Body of pancreas (tissue), 4 donors: Measurements from ENCODE around the gene ST6GALNAC4. TPM values are rescaled to one million over a fixed set of nuclear protein-coding genes. Genes with fewer than 3 reads are reported as not detected.

ENCODE experiments used
- ATAC-seq: fragments of 150-250 bp; one replicate; pipeline ENCODE4 v1.9.1; 2016
- DNase-seq, 4 donors: peaks; one replicate each; pipeline ENCODE4 v3.0.0-alpha.2; 2019
- H3K27ac ChIP-seq, 4 donors: fragments of 200-600 bp; sonication (generic); 1 replicate in 3 of 4; 2 replicates in 1 of 4; pipeline versions ENCODE4 v1.5.1 to v1.6.1; 2016 to 2019; ENCODE audit warnings: mild to moderate bottlenecking in 1 of 4, mixed read lengths in 1 of 4, moderate library complexity in 1 of 4
- H3K27me3 ChIP-seq, 2 donors: fragments of 200-600 bp; sonication (generic); one replicate each; pipeline ENCODE4 v1.6.0; 2016; ENCODE audit warnings: mild to moderate bottlenecking in 1 of 2
- H3K36me3 ChIP-seq, 2 donors: fragments of 200-600 bp; sonication (generic); replicated peaks in 1 of 2; 2 replicates each; pipeline ENCODE4 v1.5.1; 2016; ENCODE audit warnings: low read depth in 2 of 2; ENCODE audit not compliant: insufficient read depth in 1 of 2
- H3K4me1 ChIP-seq: fragments of 200-600 bp; sonication (generic); one replicate; pipeline ENCODE4 v1.6.0; 2016
- H3K4me3 ChIP-seq, 2 donors: fragments of 200-600 bp; sonication (generic); 1 replicate in 1 of 2; 2 replicates in 1 of 2; pipeline ENCODE4 v1.5.1; 2016 to 2019
- H3K9me3 ChIP-seq, 3 donors: fragments of 200-600 bp; sonication (generic); 1 replicate in 2 of 3; 2 replicates in 1 of 3; pipeline ENCODE4 v1.5.1; 2016
- CTCF ChIP-seq, 7 experiments: fragments of 450-650 bp in 4 of 7; fragments of 200-600 bp in 3 of 7; sonication (generic) in 3 of 7; IDR thresholded peaks; one replicate each; pipeline ENCODE4 v1.5.1; 2016 to 2019; ENCODE audit warnings: antibody characterized with exemption in 7 of 7
- POLR2A ChIP-seq, 3 donors: fragments of 450-650 bp; IDR thresholded peaks; one replicate each; pipeline ENCODE4 v1.6.1; 2016; ENCODE audit warnings: antibody characterized with exemption in 3 of 3, mild to moderate bottlenecking in 2 of 3
- WGBS, 2 donors: methylation state at CpG; one replicate each; pipeline ENCODE4 v1.1.5; 2017; 5-methylcytosine and 5-hydroxymethylcytosine counted together
- intact Hi-C: fragments of 100-400 bp; cut with DNase I; formaldehyde crosslinking; loops from one replicate; pipeline ENCODE4 v1.15.1; 2023
- total RNA-seq, 2 donors: library from RNA; depleted of rRNA; stranded (reverse); fragments of >200 nt; gene quantifications; one replicate each; pipeline ENCODE4 v1.1.0, GENCODE V29; 2016

The ST6GALNAC4 gene
- total RNA-seq, 2 donors from 2014 or later: 36.6 to 63.8 TPM

DNA sequence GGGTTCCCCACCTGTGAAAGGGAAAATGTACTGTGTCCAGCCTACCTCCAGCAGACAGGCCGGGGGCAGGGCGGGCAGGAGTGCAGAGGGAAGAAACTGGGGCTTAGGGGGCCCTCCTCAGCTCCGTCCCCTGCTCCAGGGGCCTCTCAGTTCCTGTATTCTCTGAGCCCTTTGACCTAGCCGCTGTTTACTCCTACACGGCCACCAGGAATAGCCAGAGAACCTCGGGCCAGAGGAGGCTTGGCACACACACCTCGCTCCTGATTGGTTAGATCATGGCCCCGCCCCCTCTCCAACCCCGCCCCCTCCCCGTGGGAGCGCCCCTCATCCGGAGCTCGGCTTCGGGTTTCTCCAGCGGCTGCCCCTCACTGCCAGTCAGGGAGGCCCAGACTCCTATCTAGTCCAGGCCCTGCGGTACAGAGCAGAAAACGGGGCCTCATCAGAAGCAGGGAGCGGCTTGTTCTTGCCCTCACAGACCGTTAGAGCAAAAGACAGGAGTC, 19.6 kb downstream of the ST6GALNAC4 start:
- peaks cover 34% of the 10 kb centered on the region for H3K4me1 ChIP-seq
- H3K36me3 ChIP-seq: peaks cover 16 to 23% of the 10 kb centered on the region in 2 donors
- intact Hi-C loops: no loop called here
- H3K9me3 ChIP-seq: peaks cover 0 to 15% (median 0%) of the 10 kb centered on the region in 3 donors
- no peak overlapping the region for H3K4me3 ChIP-seq
- WGBS, 2 donors: 6 to 8% methylated on average over 10 to 19 of the region's 19 CpGs
- DNase-seq (peak; percentile 77 to 89 (median 88)), ATAC-seq (peak; percentile 70)
- TF ChIP-seq POLR2A (IDR thresholded peaks at IDR 0.05): no peak
- no peak for TF ChIP-seq CTCF (IDR thresholded peaks at IDR 0.05)
- H3K27me3 ChIP-seq: no peaks in the 10 kb centered on the region
- H3K27ac ChIP-seq: peak overlapping the region; percentile 36 to 89 (median 78)

DNA sequence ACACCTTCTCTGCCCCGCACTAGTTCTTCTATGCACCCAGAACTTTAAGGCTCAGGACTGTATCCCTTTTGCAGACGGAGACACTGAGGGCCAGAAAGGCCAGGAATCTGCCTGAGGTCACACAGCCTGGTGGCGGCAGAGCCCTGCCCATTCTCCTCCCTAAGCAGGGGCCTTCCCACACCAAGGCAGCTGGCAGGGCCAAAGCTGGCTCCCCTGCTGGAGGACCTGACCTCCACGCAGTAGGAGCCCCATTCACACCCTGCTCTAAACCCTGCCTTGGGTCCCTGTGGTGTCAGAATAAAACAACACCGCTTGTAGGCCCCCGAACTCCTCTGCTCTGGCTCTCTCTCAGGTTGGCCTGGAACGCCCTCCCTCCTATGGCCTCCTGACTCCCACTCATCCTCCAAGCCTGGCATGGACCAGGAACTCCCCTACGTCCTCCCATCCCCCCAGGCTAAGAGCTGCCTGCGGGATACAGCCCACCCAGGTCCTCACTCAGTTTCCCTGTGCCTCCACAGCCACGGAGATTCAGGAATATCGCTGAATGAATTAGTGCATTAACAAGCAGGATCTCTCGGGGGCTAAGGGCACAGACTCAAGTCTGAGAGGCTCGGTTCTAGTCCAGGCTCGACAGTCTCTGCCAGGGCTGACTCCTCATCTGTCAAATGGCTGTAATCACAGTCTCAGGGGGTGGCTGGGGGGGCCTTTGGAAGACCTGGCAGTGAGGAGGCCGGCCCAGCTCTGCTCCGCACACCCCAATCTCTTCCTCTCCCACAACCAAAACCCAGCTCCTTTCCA, 20.2 kb downstream of the ST6GALNAC4 start:
- DNase-seq (no peak), ATAC-seq (no peak)
- Histone ChIP-seq H3K4me3 (no peak overlapping the region), H3K27ac (peak overlapping the region; percentile 22 to 89 (median 78)), H3K9me3 (peaks cover 0 to 15% (median 0%) of the 10 kb centered on the region in 3 donors), H3K4me1 (peaks cover 34% of the 10 kb centered on the region), H3K36me3 (peaks cover 16 to 23% of the 10 kb centered on the region in 2 donors), H3K27me3 (no peaks in the 10 kb centered on the region)
- intact Hi-C loops: no loop called here
- WGBS, 2 donors: 65 to 70% methylated on average over 11 to 15 of the region's 16 CpGs
- TF ChIP-seq CTCF (IDR thresholded peaks at IDR 0.05): no peak
- TF ChIP-seq POLR2A (IDR thresholded peaks at IDR 0.05): no peak

GRCh38 chr9:127895811-127896210, 21.0 kb downstream of the ST6GALNAC4 start:
- TF ChIP-seq POLR2A (IDR thresholded peaks at IDR 0.05) (no peak), CTCF (IDR thresholded peaks at IDR 0.05) (no peak)
- intact Hi-C loops: no loop called here
- ATAC-seq: no peak
- no peaks in the 10 kb centered on the region for H3K27me3 ChIP-seq
- H3K4me1 ChIP-seq: peaks cover 29% of the 10 kb centered on the region
- no peak overlapping the region for H3K4me3 ChIP-seq
- WGBS, 2 donors: 92 to 97% methylated on average over 8 of the region's 8 CpGs
- H3K27ac ChIP-seq: no peak overlapping the region
- H3K36me3 ChIP-seq: peaks cover 16 to 25% of the 10 kb centered on the region in 2 donors
- peaks cover 0 to 15% (median 0%) of the 10 kb centered on the region in 3 donors for H3K9me3 ChIP-seq
- no peak for DNase-seq

DNA sequence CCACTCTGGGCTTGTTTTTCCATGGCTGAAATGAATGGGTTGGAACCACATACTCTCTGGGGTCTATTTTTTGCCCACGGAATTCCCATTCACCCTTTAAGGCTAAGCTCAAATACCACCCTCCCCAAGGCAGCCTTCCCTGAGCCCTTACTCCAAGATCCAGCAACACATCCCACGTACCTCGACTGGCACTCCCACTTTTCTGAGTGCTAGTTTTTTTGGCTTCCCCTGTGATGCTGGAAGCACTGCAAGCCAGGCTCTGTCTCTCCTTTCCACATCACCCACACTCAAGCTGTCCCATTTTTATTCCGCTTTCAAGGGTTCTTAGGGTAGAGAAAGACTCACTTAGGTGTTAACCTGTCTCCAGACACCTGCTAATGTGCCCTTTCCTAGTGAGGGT, 23.4 kb downstream of the ST6GALNAC4 start:
- Histone ChIP-seq H3K27me3 (no peaks in the 10 kb centered on the region), H3K4me1 (peaks cover 20% of the 10 kb centered on the region), H3K27ac (no peak overlapping the region), H3K9me3 (peaks cover 0 to 15% (median 0%) of the 10 kb centered on the region in 3 donors), H3K36me3 (peaks cover 21 to 28% of the 10 kb centered on the region in 2 donors), H3K4me3 (no peak overlapping the region)
- intact Hi-C loops: no loop called here
- no peak for ATAC-seq
- 94 to 96% methylated on average over 4 of the region's 4 CpGs for WGBS, 2 donors
- no peak for TF ChIP-seq POLR2A (IDR thresholded peaks at IDR 0.05)
- no peak for TF ChIP-seq CTCF (IDR thresholded peaks at IDR 0.05)
- no peak for DNase-seq
